Measurements from ENCODE around the gene SPEM1. TPM values are rescaled to one million over a fixed set of nuclear protein-coding genes. Genes with fewer than 3 reads are reported as not detected.

SPEM1 gene
- total and polyA plus RNA-seq, 2 of the 13 experiments (the other 11 are each of a cell fraction or from before 2014, with no cell fraction given), result not detected

DNA sequence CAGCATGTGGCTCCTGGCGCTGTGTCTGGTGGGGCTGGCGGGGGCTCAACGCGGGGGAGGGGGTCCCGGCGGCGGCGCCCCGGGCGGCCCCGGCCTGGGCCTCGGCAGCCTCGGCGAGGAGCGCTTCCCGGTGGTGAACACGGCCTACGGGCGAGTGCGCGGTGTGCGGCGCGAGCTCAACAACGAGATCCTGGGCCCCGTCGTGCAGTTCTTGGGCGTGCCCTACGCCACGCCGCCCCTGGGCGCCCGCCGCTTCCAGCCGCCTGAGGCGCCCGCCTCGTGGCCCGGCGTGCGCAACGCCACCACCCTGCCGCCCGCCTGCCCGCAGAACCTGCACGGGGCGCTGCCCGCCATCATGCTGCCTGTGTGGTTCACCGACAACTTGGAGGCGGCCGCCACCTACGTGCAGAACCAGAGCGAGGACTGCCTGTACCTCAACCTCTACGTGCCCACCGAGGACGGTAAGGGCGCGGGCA, 11.8 kb upstream of the SPEM1 start:
- H3K27ac ChIP-seq (ENCODE audit: extremely low read length, insufficient read depth, low read length), result no peak overlapping the region
- no TSS peak for BruUV-seq (replicated peaks)
- DNase-seq (ENCODE audit: low spot score) (no peak), FAIRE-seq (no peak), ATAC-seq (no peak)
- ChIA-PET POLR2A (no interaction called here), CTCF (ENCODE audit: low intra/inter-chr PET ratio, low total read pairs) (no interaction called here)
- no peaks in the 10 kb centered on the region for H3K9me3 ChIP-seq (ENCODE audit: low read length)
- H3K4me1 ChIP-seq (ENCODE audit: insufficient read depth, low read length), result peaks cover 10% of the 10 kb centered on the region
- in situ Hi-C loops (cut with HindIII; ENCODE audit: extremely low pct_ligation_motif_present, low pct_unique_long_range_greater_than_20kb) (no loop called here), intact Hi-C loops (cut with micrococcal nuclease; ENCODE audit: unreplicated experiment) (no loop called here)
- H3K79me2 ChIP-seq (ENCODE audit: insufficient read depth, low read length), result no peaks in the 10 kb centered on the region
- H3K36me3 ChIP-seq (replicated peaks in 1 of 2; ENCODE audit: control insufficient read depth in 1 of 2, insufficient read depth in 2 of 2, low read length in 2 of 2), result 0 out of 5 replicates have a peak, but pooled peaks cover 0 to 2% of the 10 kb centered on the region in 2 experiments
- no peaks in the 10 kb centered on the region for H4K20me1 ChIP-seq (ENCODE audit: insufficient read depth, low read length)
- H3K4me2 ChIP-seq (ENCODE audit: low read depth, low read length), result no peak overlapping the region
- no peak overlapping the region for H2AFZ ChIP-seq (ENCODE audit: low read length)
- H3K9ac ChIP-seq (ENCODE audit: insufficient read depth, low read depth, low read length), result no peak overlapping the region
- WGBS (ENCODE audit: low lambda C conversion rate), result 98% methylated on average over 52 of the region's 58 CpGs
- no peaks in the 10 kb centered on the region; a peak in 1 of 5 replicates for H3K27me3 ChIP-seq (ENCODE audit: control insufficient read depth in 1 of 2, insufficient read depth in 2 of 2, low read length in 2 of 2)
- no peak overlapping the region for H3K4me3 ChIP-seq (replicated peaks in 1 of 3; ENCODE audit: insufficient read depth in 1 of 3, low read depth in 2 of 3, low read length in 3 of 3)
- TF ChIP-seq ATF6 (CRISPR knock-in tag; conservative IDR thresholded peaks at IDR 0.05) (no peak), ARID5B (CRISPR knock-in tag; IDR thresholded peaks at IDR 0.05) (no peak), ZNF33A (CRISPR knock-in tag; IDR thresholded peaks at IDR 0.05; ENCODE audit: borderline replicate concordance) (no peak), XRCC5 (optimal IDR thresholded peaks at IDR 0.05; ENCODE audit: low read length) (no peak), ZNF18 (CRISPR knock-in tag; IDR thresholded peaks at IDR 0.05; ENCODE audit: insufficient replicate concordance) (no peak), SAFB2 (CRISPR knock-in tag; IDR thresholded peaks at IDR 0.05; ENCODE audit: borderline replicate concordance, low read depth) (no peak), TMF1 (CRISPR knock-in tag; IDR thresholded peaks at IDR 0.05; ENCODE audit: low read depth) (no peak), MIXL1 (CRISPR knock-in tag; IDR thresholded peaks at IDR 0.05) (no peak), FOXC1 (CRISPR knock-in tag; IDR thresholded peaks at IDR 0.05; ENCODE audit: borderline replicate concordance) (no peak)
- TF ChIP-seq, protein P1, sequence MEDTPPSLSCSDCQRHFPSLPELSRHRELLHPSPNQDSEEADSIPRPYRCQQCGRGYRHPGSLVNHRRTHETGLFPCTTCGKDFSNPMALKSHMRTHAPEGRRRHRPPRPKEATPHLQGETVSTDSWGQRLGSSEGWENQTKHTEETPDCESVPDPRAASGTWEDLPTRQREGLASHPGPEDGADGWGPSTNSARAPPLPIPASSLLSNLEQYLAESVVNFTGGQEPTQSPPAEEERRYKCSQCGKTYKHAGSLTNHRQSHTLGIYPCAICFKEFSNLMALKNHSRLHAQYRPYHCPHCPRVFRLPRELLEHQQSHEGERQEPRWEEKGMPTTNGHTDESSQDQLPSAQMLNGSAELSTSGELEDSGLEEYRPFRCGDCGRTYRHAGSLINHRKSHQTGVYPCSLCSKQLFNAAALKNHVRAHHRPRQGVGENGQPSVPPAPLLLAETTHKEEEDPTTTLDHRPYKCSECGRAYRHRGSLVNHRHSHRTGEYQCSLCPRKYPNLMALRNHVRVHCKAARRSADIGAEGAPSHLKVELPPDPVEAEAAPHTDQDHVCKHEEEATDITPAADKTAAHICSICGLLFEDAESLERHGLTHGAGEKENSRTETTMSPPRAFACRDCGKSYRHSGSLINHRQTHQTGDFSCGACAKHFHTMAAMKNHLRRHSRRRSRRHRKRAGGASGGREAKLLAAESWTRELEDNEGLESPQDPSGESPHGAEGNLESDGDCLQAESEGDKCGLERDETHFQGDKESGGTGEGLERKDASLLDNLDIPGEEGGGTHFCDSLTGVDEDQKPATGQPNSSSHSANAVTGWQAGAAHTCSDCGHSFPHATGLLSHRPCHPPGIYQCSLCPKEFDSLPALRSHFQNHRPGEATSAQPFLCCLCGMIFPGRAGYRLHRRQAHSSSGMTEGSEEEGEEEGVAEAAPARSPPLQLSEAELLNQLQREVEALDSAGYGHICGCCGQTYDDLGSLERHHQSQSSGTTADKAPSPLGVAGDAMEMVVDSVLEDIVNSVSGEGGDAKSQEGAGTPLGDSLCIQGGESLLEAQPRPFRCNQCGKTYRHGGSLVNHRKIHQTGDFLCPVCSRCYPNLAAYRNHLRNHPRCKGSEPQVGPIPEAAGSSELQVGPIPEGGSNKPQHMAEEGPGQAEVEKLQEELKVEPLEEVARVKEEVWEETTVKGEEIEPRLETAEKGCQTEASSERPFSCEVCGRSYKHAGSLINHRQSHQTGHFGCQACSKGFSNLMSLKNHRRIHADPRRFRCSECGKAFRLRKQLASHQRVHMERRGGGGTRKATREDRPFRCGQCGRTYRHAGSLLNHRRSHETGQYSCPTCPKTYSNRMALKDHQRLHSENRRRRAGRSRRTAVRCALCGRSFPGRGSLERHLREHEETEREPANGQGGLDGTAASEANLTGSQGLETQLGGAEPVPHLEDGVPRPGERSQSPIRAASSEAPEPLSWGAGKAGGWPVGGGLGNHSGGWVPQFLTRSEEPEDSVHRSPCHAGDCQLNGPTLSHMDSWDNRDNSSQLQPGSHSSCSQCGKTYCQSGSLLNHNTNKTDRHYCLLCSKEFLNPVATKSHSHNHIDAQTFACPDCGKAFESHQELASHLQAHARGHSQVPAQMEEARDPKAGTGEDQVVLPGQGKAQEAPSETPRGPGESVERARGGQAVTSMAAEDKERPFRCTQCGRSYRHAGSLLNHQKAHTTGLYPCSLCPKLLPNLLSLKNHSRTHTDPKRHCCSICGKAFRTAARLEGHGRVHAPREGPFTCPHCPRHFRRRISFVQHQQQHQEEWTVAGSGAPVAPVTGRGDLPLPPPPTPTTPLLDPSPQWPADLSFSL (CRISPR knock-in tag; IDR thresholded peaks at IDR 0.05), result no peak
